Stimulated activated CD4-positive, alpha-beta T cell treated with anti-CD3 and anti-CD28 coated beads, Interleukin-1b, Interleukin-23, amount 100 ng/mL, for 1 hour (primary cell): ENCODE data around the gene ALG5.

Experiments
- DNase-seq, 2 donors: peaks; one replicate each; pipeline ENCODE4 v3.0.0-alpha.2; 2020; ENCODE audit warnings: low read depth in 2 of 2

ALG5 gene

GRCh38 chr13:36999054-36999714 is at the start of gene ALG5:
Gene ALG5, minus strand, starts transcription at chr13:36999340. Its CDS starts 40 bp downstream, at chr13:36999300.
- peak; percentile 82 to 83 for DNase-seq

GRCh38 chr13:37047846-37048245 is 48.7 kb upstream of the ALG5 start:
- DNase-seq: no peak

- no peak for DNase-seq
Measured at GRCh38 chr13:37047032-37047431, 47.9 kb upstream of the ALG5 start.

GRCh38 chr13:37046062-37046461 is 46.9 kb upstream of the ALG5 start:
- DNase-seq: no peak

GRCh38 chr13:37040789-37041188 is 41.6 kb upstream of the ALG5 start:
- no peak for DNase-seq

GRCh38 chr13:37039896-37040295 is 40.8 kb upstream of the ALG5 start:
- no peak for DNase-seq

- no peak for DNase-seq
Measured at GRCh38 chr13:37037241-37037640, 38.1 kb upstream of the ALG5 start.

GRCh38 chr13:37029617-37030016 is 30.5 kb upstream of the ALG5 start:
- no peak for DNase-seq

GRCh38 chr13:37027639-37028038 is 28.5 kb upstream of the ALG5 start:
- no peak for DNase-seq

- DNase-seq: no peak
Measured at GRCh38 chr13:37026771-37027170, 27.6 kb upstream of the ALG5 start.

- DNase-seq: no peak
Measured at GRCh38 chr13:37023871-37024270, 24.7 kb upstream of the ALG5 start.

- no peak for DNase-seq
Measured at GRCh38 chr13:37014609-37015008, 15.5 kb upstream of the ALG5 start.

- no peak for DNase-seq
Measured at GRCh38 chr13:37011788-37012187, 12.6 kb upstream of the ALG5 start.

GRCh38 chr13:37011002-37011401 is 11.9 kb upstream of the ALG5 start:
- DNase-seq: no peak

GRCh38 chr13:37010424-37010823 is 11.3 kb upstream of the ALG5 start:
- no peak for DNase-seq

- DNase-seq: no peak
Measured at GRCh38 chr13:37009692-37010091, 10.6 kb upstream of the ALG5 start.

- no peak for DNase-seq
Measured at GRCh38 chr13:37001921-37002250, 2.7 kb upstream of the ALG5 start.

GRCh38 chr13:36998624-36999041 is 507 bp downstream of the ALG5 start:
- DNase-seq: peak in 1 of 2 donors; percentile 16

- DNase-seq: no peak
Measured at GRCh38 chr13:36997716-36998427, 1.3 kb downstream of the ALG5 start.

- no peak for DNase-seq
Measured at GRCh38 chr13:36992362-36992761, 6.8 kb downstream of the ALG5 start.

GRCh38 chr13:36986462-36987240 is 12.5 kb downstream of the ALG5 start:
- DNase-seq: no peak

- no peak for DNase-seq
Measured at GRCh38 chr13:36981156-36981743, 17.9 kb downstream of the ALG5 start.
